ENCODE data around the gene SLC2A9. TPM values are rescaled to one million over a fixed set of nuclear protein-coding genes. Genes with fewer than 3 reads are reported as not detected.
A peak's percentile ranks its signal among the peaks of the same experiment; 100 is the strongest.

Gene SLC2A9
- total and polyA plus RNA-seq, 2 of the 13 experiments (the other 11 are each of a cell fraction or from before 2014, with no cell fraction given), result 36.2 to 42.3 TPM

GRCh38 chr4:10017037-10017893 is 4.0 kb downstream of the SLC2A9 start (continued):
- TF ChIP-seq HNF1B (CRISPR knock-in tag; IDR thresholded peaks at IDR 0.05), result peak; percentile 94
- TF ChIP-seq SOX6 (IDR thresholded peaks at IDR 0.05), result no peak
- TF ChIP-seq SOX6 (CRISPR knock-in tag; IDR thresholded peaks at IDR 0.05), result peak; percentile 96
- TF ChIP-seq NCOA1 (CRISPR knock-in tag; IDR thresholded peaks at IDR 0.05), result peak; percentile 87
- no peak for TF ChIP-seq ZSCAN20 (CRISPR knock-in tag; IDR thresholded peaks at IDR 0.05; ENCODE audit: borderline replicate concordance)
- no peak for TF ChIP-seq THAP7 (CRISPR knock-in tag; IDR thresholded peaks at IDR 0.05)
- no peak for TF ChIP-seq REXO4 (CRISPR knock-in tag; IDR thresholded peaks at IDR 0.05; ENCODE audit: borderline replicate concordance)
- TF ChIP-seq HMGA1 (CRISPR knock-in tag; conservative IDR thresholded peaks at IDR 0.05), result no peak
- TF ChIP-seq ZEB1 (IDR thresholded peaks at IDR 0.05; ENCODE audit: insufficient replicate concordance, low read depth), result peak; percentile 98
- peak; percentile 95 for TF ChIP-seq ZNF670 (CRISPR knock-in tag; IDR thresholded peaks at IDR 0.05; ENCODE audit: borderline replicate concordance)
- TF ChIP-seq YY1 (IDR thresholded peaks at IDR 0.05; ENCODE audit: insufficient read depth, insufficient replicate concordance, low read depth, low read length), result peak; percentile 52
- peak; percentile 51; the same call in 1 of the 2 replicates for TF ChIP-seq ZBTB38 (CRISPR knock-in tag; IDR thresholded peaks at IDR 0.05)
- peak in 1 of 2 experiments; percentile 50; a peak in 1 of 4 replicates for TF ChIP-seq MAFK (conservative IDR thresholded peaks at IDR 0.05 in 1 of 2, IDR thresholded peaks at IDR 0.05 in 1 of 2; ENCODE audit: low read length in 2 of 2)
- no peak for TF ChIP-seq ZNF577 (CRISPR knock-in tag; IDR thresholded peaks at IDR 0.05; ENCODE audit: borderline replicate concordance, low read depth)
- TF ChIP-seq MEF2D (CRISPR knock-in tag; IDR thresholded peaks at IDR 0.05), result peak; percentile 92
- TF ChIP-seq FOXJ3 (CRISPR knock-in tag; IDR thresholded peaks at IDR 0.05; ENCODE audit: borderline replicate concordance), result peak; percentile 83; the same call in 1 of the 2 replicates
- TF ChIP-seq CENPT (CRISPR knock-in tag; IDR thresholded peaks at IDR 0.05; ENCODE audit: low read depth), result no peak
- peak; percentile 100 for TF ChIP-seq POGK (CRISPR knock-in tag; conservative IDR thresholded peaks at IDR 0.05)
- 0 out of 2 replicates have a peak, but pooled peaks have one; percentile 18 for TF ChIP-seq ZNF614 (CRISPR knock-in tag; IDR thresholded peaks at IDR 0.05; ENCODE audit: borderline replicate concordance)
- TF ChIP-seq ZHX1 (CRISPR knock-in tag; IDR thresholded peaks at IDR 0.05; ENCODE audit: low read depth), result peak; percentile 97
- peak; percentile 100 for TF ChIP-seq NCOR1 (IDR thresholded peaks at IDR 0.05; ENCODE audit: borderline replicate concordance, low read length)
- no peak for TF ChIP-seq ATF7-NPFF (CRISPR knock-in tag; IDR thresholded peaks at IDR 0.05; ENCODE audit: low read depth)

All from HepG2 (cell line).